ENCODE results near the gene SCUBE2. TPM values are rescaled to one million over a fixed set of nuclear protein-coding genes. Genes with fewer than 3 reads are reported as not detected.

Gene SCUBE2
- total and polyA plus RNA-seq, 7 donors: 2.3 to 22.9 (median 7.5) TPM

DNA sequence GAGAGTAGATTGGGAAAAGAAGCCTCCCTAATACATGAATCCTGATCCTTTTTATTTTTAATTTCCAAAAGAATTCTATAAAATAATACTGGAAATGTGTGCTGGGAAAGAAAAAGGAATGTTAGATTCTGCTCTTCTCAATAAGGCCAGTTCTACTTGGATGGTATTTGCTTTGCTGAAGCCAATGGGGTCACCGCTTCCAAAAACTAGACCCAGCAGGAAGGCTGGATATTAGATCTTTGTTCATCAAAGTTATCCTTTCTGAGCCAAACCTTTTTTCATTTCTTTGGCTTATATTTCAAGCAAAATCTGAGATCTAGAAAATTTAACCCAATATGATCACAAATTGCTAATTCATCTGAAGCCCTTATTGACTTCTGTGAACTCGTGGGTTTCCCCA, 41.4 kb downstream of the SCUBE2 start:
- no peaks in the 10 kb centered on the region for H3K36me3 ChIP-seq
- H3K27ac ChIP-seq: peak overlapping the region in 2 of 4 donors; percentile 83 to 84
- H3K27me3 ChIP-seq: no peaks in the 10 kb centered on the region
- 94 to 95% methylated on average over 2 of the region's 2 CpGs for whole genome bisulfite sequencing, 2 donors
- peaks cover 0 to 36% (median 30%) of the 10 kb centered on the region in 4 donors for H3K4me1 ChIP-seq
- no peak for TF ChIP-seq EP300 (IDR thresholded peaks at IDR 0.05)
- no peak for TF ChIP-seq CTCF (IDR thresholded peaks at IDR 0.05)
- no peak for TF ChIP-seq POLR2A (IDR thresholded peaks at IDR 0.05)
- no peak for TF ChIP-seq POLR2AphosphoS5 (IDR thresholded peaks at IDR 0.05)
- no peaks in the 10 kb centered on the region for H3K9me3 ChIP-seq
- no peak for DNase-seq
- H3K4me3 ChIP-seq: no peak overlapping the region
- intact Hi-C loops (cut with DNase I): no loop called here

- intact Hi-C loops (cut with DNase I): no loop called here
- Histone ChIP-seq H3K4me3 (peak overlapping the region in 2 of 4 donors; percentile 17 to 31), H3K27ac (peak overlapping the region; percentile 68 to 84 (median 76)), H3K36me3 (no peaks in the 10 kb centered on the region), H3K27me3 (no peaks in the 10 kb centered on the region), H3K4me1 (peaks cover 0 to 36% (median 30%) of the 10 kb centered on the region in 4 donors), H3K9me3 (no peaks in the 10 kb centered on the region)
- peak; percentile 78 for DNase-seq
- 75 to 85% methylated on average over 9 of the region's 9 CpGs for WGBS, 2 donors
- TF ChIP-seq POLR2AphosphoS5 (IDR thresholded peaks at IDR 0.05): peak; percentile 76 to 93 (median 91)
- TF ChIP-seq POLR2A (IDR thresholded peaks at IDR 0.05): no peak
- peak; percentile 3 to 84 (median 58) for TF ChIP-seq EP300 (IDR thresholded peaks at IDR 0.05)
- TF ChIP-seq CTCF (IDR thresholded peaks at IDR 0.05): no peak
Measured at GRCh38 chr11:9047964-9048523, 43.4 kb downstream of the SCUBE2 start.

- peak; percentile 80 for DNase-seq
- peak overlapping the region; percentile 68 to 84 (median 76) for H3K27ac ChIP-seq
Measured at GRCh38 chr11:9046481-9046880, 44.9 kb downstream of the SCUBE2 start.

DNA sequence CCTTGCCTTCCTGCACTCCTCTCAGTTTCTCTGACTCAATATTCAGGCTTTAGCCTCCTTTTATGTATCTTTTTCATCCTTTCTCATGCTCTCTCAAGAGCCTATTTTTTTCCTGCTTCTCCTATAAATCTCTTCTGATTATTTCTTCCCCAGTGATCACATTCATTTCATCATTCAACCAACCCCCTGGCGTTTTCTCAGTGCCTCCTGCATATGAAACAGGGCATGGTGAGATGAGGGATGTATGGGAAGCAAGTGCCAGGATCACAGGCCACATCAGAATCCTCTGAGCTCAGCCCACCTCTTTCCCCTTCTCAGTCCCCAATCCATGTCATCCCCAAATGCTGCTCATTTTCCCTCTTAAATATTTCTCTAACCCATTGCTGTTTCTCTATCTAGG, 48.9 kb downstream of the SCUBE2 start:
- WGBS, 2 donors: 61 to 79% methylated on average over 1 of the region's 1 CpG
- no peak for DNase-seq
- no peaks in the 10 kb centered on the region for H3K36me3 ChIP-seq
- no peak for TF ChIP-seq POLR2AphosphoS5 (IDR thresholded peaks at IDR 0.05)
- no peak for TF ChIP-seq CTCF (IDR thresholded peaks at IDR 0.05)
- no peak for TF ChIP-seq POLR2A (IDR thresholded peaks at IDR 0.05)
- TF ChIP-seq EP300 (IDR thresholded peaks at IDR 0.05): no peak
- intact Hi-C loops (cut with DNase I): no loop called here
- no peak overlapping the region for H3K27ac ChIP-seq
- H3K4me3 ChIP-seq: no peak overlapping the region
- H3K4me1 ChIP-seq: peaks cover 0 to 17% (median 14%) of the 10 kb centered on the region in 4 donors
- H3K9me3 ChIP-seq: no peaks in the 10 kb centered on the region
- no peaks in the 10 kb centered on the region for H3K27me3 ChIP-seq

More at GRCh38 chr11:9046481-9046880, 44.9 kb downstream of the SCUBE2 start:
- H3K27me3 ChIP-seq: no peaks in the 10 kb centered on the region
- TF ChIP-seq POLR2A (IDR thresholded peaks at IDR 0.05): no peak
- peak in 2 of 4 donors; percentile 19 to 27 for TF ChIP-seq POLR2AphosphoS5 (IDR thresholded peaks at IDR 0.05)
- TF ChIP-seq CTCF (IDR thresholded peaks at IDR 0.05): no peak
- no peak for TF ChIP-seq EP300 (IDR thresholded peaks at IDR 0.05)
- H3K36me3 ChIP-seq: no peaks in the 10 kb centered on the region
- intact Hi-C loops (cut with DNase I): no loop called here
- H3K4me1 ChIP-seq: peaks cover 0 to 36% (median 30%) of the 10 kb centered on the region in 4 donors
- no peak overlapping the region for H3K4me3 ChIP-seq
- WGBS, 2 donors: 87 to 88% methylated on average over 4 of the region's 4 CpGs
- H3K9me3 ChIP-seq: no peaks in the 10 kb centered on the region

GRCh38 chr11:9041747-9042146, 49.7 kb downstream of the SCUBE2 start:
- Histone ChIP-seq H3K36me3 (no peaks in the 10 kb centered on the region), H3K4me3 (no peak overlapping the region), H3K9me3 (no peaks in the 10 kb centered on the region), H3K4me1 (peaks cover 0 to 9% (median 7%) of the 10 kb centered on the region in 4 donors), H3K27ac (no peak overlapping the region), H3K27me3 (no peaks in the 10 kb centered on the region)
- intact Hi-C loops (cut with DNase I): no loop called here
- no peak for DNase-seq
- TF ChIP-seq POLR2AphosphoS5 (IDR thresholded peaks at IDR 0.05) (no peak), POLR2A (IDR thresholded peaks at IDR 0.05) (no peak), CTCF (IDR thresholded peaks at IDR 0.05) (no peak), EP300 (IDR thresholded peaks at IDR 0.05) (no peak)
- 89 to 93% methylated on average over 2 of the region's 2 CpGs for WGBS, 2 donors

All from sigmoid colon (tissue), 7 donors.